Upper lobe of left lung (tissue), 6 donors: ENCODE results near the gene ZNF385D. TPM values are rescaled to one million over a fixed set of nuclear protein-coding genes. Genes with fewer than 3 reads are reported as not detected.

Source experiments
- ATAC-seq, 2 donors: fragments of 200-7000 bp; cut with Tn5 transposase; one replicate each; pipeline ENCODE4 v1.9.1; 2022; ENCODE audit warnings: mild to moderate bottlenecking in 2 of 2, moderate library complexity in 2 of 2; ENCODE audit not compliant: low FRiP score in 2 of 2
- DNase-seq, 2 donors: peaks; one replicate each; pipeline ENCODE4 v3.0.0-alpha.2; 2019 to 2020
- H3K27ac ChIP-seq, 4 donors: fragments of 200-600 bp; sonication (generic); one replicate each; pipeline ENCODE4 v1.5.1; 2016 to 2019
- H3K27me3 ChIP-seq, 4 donors: fragments of 200-600 bp; sonication (generic); one replicate each; pipeline ENCODE4 v1.5.1; 2017 to 2019
- H3K36me3 ChIP-seq, 4 donors: fragments of 200-600 bp; sonication (generic); one replicate each; pipeline ENCODE4 v1.5.1; 2016 to 2019
- H3K4me1 ChIP-seq, 4 donors: fragments of 200-600 bp; sonication (generic); one replicate each; pipeline ENCODE4 v1.5.1; 2018 to 2019
- H3K4me3 ChIP-seq, 4 donors: fragments of 200-600 bp; sonication (generic); one replicate each; pipeline ENCODE4 v1.5.1; 2017 to 2019; ENCODE audit warnings: mild to moderate bottlenecking in 2 of 4, moderate library complexity in 1 of 4
- H3K9me3 ChIP-seq, 4 donors: fragments of 200-600 bp; sonication (generic); one replicate each; pipeline ENCODE4 v1.5.1; 2018 to 2019
- EP300 ChIP-seq, 4 donors: sonication (generic); formaldehyde crosslinking; IDR thresholded peaks; one replicate each; pipeline ENCODE4 v1.5.1; 2017; ENCODE audit warnings: antibody characterized with exemption in 4 of 4, control low read depth in 2 of 4
- POLR2A ChIP-seq, 4 donors: fragments of 450-650 bp; IDR thresholded peaks; one replicate each; pipeline ENCODE4 v1.5.1; 2016 to 2017; ENCODE audit warnings: antibody characterized with exemption in 4 of 4, mild to moderate bottlenecking in 2 of 4
- POLR2AphosphoS5 ChIP-seq, 2 donors: sonication (generic); formaldehyde crosslinking; IDR thresholded peaks; one replicate each; pipeline ENCODE4 v1.5.1; 2017; ENCODE audit warnings: antibody characterized with exemption in 2 of 2
- WGBS, 2 donors: methylation state at CpG; one replicate each; pipeline ENCODE4 v1.1.5; 2017 to 2018; 5-methylcytosine and 5-hydroxymethylcytosine counted together
- total RNA-seq, 6 donors: library from RNA; depleted of rRNA in 4 of 6; stranded (reverse); fragments of >200 nt in 4 of 6; gene quantifications; one replicate each; pipeline versions ENCODE4 v1.1.0 to v1.2.1, GENCODE V29; 2016 to 2021
- TF ChIP-seq, protein P1 (sequence below), 6 experiments: fragments of 450-650 bp in 4 of 6; fragments of 200-600 bp in 2 of 6; sonication (generic) in 2 of 6; IDR thresholded peaks; one replicate each; pipeline ENCODE4 v1.5.1; 2016 to 2019; ENCODE audit warnings: antibody characterized with exemption in 6 of 6
- donor health status: DM: no; HTN: no; CAD: no; lungs with moderate emphysema.
- donor health status: DM: no; HTN: yes; CAD: no; lungs with severe emphysema.

ZNF385D gene
- total RNA-seq, 6 donors from 2014 or later, result 0.20 to 9.2 (median 0.76) TPM; not detected in 1

DNA sequence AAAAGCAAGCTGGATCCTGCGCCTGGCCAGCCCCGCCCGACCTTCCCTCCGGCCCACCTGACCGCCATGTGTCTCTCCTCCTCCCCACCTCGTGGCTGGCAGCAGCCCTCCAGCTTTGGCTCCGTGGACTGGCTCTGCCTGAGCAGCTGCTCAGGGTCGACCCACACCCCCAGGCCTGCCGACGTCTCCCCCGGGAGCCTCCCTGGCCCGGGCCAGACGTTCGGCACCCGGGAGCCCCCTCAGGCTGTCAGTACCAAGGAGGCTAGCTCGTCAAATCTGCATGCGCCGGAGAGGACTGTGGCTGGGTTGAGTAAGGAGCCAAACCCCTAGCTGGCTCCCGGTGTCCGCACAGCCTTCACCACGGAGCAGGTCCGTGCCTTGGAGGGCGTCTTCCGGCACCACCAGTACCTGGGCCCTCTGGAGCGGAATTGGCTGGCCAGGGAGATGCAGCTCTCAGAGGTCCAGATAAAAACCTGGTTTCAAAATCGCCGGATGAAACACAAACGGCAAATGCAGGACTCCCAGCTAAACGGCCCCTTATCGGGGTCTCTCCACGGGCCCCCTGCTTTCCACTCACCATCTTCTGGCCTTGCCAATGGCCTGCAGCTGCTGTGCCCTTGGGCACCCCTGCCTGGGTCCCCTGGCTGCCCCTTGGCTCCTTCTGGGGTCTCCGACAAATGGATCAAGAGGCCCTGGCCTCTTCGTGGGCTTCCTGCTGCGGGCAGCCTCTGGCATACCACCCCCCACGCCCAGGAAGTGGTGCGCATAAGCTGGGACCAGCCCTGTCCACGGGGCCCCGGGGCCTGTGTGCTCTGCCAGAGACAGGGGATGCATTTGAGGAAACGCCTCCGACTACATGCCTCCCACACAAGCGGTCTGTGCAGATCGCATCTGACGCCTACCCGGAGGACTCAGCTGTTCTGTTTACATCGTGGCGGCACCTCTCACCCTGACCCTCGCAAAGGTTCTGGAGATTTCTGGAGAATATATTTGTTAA is 345.0 kb downstream of the ZNF385D start:
- 85 to 90% methylated on average over 32 to 47 of the region's 47 CpGs for whole genome bisulfite sequencing, 2 donors
- peak in 1 of 2 donors; percentile 76 for DNase-seq
- peak in 1 of 2 donors; percentile 62 for ATAC-seq

DNA sequence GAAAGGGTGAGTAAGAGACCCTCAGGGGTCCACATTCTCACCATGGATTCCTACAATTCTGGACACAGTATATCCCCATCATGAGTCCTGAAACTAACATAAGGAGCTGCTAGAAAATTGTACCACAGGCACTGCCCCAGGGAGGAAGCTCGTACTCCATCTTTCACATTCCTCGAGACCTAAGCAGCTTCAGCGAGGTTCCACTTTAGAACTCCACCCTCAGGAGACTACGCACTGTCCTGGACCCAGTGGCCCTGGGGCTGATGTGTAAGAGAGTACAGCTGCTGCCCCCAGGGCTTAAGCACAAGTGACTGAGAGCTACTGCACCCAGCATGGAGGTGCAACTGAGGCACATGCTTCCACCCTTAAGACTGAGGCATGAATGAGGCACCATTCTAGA is 352.5 kb downstream of the ZNF385D start:
- 61 to 69% methylated on average over 3 to 4 of the region's 4 CpGs for WGBS, 2 donors
- Histone ChIP-seq H3K4me1 (no peaks in the 10 kb centered on the region), H3K4me3 (no peak overlapping the region), H3K9me3 (no peaks in the 10 kb centered on the region), H3K36me3 (no peaks in the 10 kb centered on the region), H3K27ac (no peak overlapping the region), H3K27me3 (no peaks in the 10 kb centered on the region)
- DNase-seq (no peak), ATAC-seq (peak in 1 of 2 donors; percentile 26)
- TF ChIP-seq, protein P1, sequence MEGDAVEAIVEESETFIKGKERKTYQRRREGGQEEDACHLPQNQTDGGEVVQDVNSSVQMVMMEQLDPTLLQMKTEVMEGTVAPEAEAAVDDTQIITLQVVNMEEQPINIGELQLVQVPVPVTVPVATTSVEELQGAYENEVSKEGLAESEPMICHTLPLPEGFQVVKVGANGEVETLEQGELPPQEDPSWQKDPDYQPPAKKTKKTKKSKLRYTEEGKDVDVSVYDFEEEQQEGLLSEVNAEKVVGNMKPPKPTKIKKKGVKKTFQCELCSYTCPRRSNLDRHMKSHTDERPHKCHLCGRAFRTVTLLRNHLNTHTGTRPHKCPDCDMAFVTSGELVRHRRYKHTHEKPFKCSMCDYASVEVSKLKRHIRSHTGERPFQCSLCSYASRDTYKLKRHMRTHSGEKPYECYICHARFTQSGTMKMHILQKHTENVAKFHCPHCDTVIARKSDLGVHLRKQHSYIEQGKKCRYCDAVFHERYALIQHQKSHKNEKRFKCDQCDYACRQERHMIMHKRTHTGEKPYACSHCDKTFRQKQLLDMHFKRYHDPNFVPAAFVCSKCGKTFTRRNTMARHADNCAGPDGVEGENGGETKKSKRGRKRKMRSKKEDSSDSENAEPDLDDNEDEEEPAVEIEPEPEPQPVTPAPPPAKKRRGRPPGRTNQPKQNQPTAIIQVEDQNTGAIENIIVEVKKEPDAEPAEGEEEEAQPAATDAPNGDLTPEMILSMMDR (IDR thresholded peaks at IDR 0.05), result no peak

More for the DNA sequence above, 345.0 kb downstream of the ZNF385D start:
- peaks cover 0 to 8% (median 1%) of the 10 kb centered on the region in 4 donors for H3K9me3 ChIP-seq
- no peak overlapping the region for H3K27ac ChIP-seq
- no peaks in the 10 kb centered on the region for H3K27me3 ChIP-seq
- H3K36me3 ChIP-seq, result no peaks in the 10 kb centered on the region
- H3K4me1 ChIP-seq, result no peaks in the 10 kb centered on the region
- no peak overlapping the region for H3K4me3 ChIP-seq
- TF ChIP-seq, protein P1 (IDR thresholded peaks at IDR 0.05), result no peak
- TF ChIP-seq EP300 (IDR thresholded peaks at IDR 0.05) (no peak), POLR2AphosphoS5 (IDR thresholded peaks at IDR 0.05) (no peak), POLR2A (IDR thresholded peaks at IDR 0.05) (no peak)

DNA sequence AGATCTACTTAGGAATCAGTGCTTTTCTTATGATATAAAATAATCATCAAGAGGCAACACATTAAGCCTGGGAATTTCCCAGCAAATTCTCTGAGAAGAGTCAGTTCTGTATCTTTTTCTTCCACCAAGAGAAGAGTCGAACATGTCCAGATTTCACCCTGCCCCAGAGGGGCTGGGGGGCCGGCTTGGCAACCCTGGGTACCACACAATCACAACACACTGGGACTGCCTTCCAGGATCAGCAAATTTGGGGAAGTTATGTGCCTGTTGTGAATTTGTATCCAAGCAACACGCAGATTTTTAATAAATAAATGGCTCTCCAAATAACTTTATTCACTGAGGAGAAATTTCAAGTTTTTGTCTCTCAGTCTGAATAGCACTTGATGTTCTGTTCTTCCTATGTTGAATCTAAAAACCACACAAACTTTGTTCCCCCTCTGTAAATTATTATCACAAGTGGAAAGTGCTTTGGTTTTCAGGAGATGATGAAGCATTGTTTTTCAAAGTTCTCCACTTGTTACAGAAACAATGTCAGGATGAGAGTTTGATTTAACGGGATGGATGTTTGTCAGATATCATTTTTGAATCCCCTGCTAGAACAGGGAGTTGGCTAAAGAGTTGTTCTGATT is 357.2 kb downstream of the ZNF385D start:
- WGBS, 2 donors, result 54 to 57% methylated on average over 4 of the region's 4 CpGs
- Histone ChIP-seq H3K36me3 (no peaks in the 10 kb centered on the region), H3K27me3 (no peaks in the 10 kb centered on the region), H3K4me1 (no peaks in the 10 kb centered on the region), H3K9me3 (no peaks in the 10 kb centered on the region), H3K27ac (no peak overlapping the region), H3K4me3 (no peak overlapping the region)
- TF ChIP-seq POLR2AphosphoS5 (IDR thresholded peaks at IDR 0.05) (no peak), POLR2A (IDR thresholded peaks at IDR 0.05) (no peak), EP300 (IDR thresholded peaks at IDR 0.05) (no peak)
- TF ChIP-seq, protein P1 (IDR thresholded peaks at IDR 0.05), result no peak
- ATAC-seq, result peak in 1 of 2 donors; percentile 45
- peak in 1 of 2 donors; percentile 6 for DNase-seq

DNA sequence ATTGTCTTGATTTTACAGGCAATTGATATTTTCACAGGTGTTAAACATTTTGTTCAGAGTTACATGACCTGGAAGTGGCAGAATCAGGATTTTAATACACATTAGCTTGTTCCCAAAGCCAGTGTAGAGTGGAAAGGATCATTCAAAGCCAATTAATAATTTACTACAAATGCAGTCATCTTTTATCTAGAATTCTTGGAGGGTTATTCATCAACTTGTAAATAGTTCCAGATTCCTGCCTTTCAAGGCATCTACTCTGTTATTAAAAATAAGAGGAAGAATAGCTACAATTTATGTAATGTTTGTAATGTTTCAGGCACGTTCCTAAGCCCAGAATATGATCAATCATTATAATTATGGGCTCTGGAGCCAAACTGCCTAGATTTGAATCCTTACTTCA is 358.5 kb downstream of the ZNF385D start:
- TF ChIP-seq POLR2A (IDR thresholded peaks at IDR 0.05), result no peak
- TF ChIP-seq, protein P1 (IDR thresholded peaks at IDR 0.05), result no peak
- ATAC-seq (peak in 1 of 2 donors; percentile 54), DNase-seq (no peak)
- no peaks in the 10 kb centered on the region for H3K27me3 ChIP-seq
- WGBS, 2 donors, result 20 to 28% methylated on average over 1 of the region's 1 CpG
- H3K4me3 ChIP-seq, result no peak overlapping the region
- peaks cover 0 to under 1% (median 0%) of the 10 kb centered on the region in 4 donors for H3K9me3 ChIP-seq
- H3K27ac ChIP-seq, result no peak overlapping the region
- H3K36me3 ChIP-seq, result no peaks in the 10 kb centered on the region
- no peaks in the 10 kb centered on the region for H3K4me1 ChIP-seq
